GM19372 (cell line): ENCODE results near the gene AGBL1.

Experiments used
- ATAC-seq: cut with Tn5 transposase; IDR thresholded peaks from one replicate; pipeline ENCODE4 v1.9.1; 2021; ENCODE audit warnings: mild to moderate bottlenecking, low read depth, moderate library complexity; ENCODE audit not compliant: unreplicated experiment

Gene AGBL1

DNA sequence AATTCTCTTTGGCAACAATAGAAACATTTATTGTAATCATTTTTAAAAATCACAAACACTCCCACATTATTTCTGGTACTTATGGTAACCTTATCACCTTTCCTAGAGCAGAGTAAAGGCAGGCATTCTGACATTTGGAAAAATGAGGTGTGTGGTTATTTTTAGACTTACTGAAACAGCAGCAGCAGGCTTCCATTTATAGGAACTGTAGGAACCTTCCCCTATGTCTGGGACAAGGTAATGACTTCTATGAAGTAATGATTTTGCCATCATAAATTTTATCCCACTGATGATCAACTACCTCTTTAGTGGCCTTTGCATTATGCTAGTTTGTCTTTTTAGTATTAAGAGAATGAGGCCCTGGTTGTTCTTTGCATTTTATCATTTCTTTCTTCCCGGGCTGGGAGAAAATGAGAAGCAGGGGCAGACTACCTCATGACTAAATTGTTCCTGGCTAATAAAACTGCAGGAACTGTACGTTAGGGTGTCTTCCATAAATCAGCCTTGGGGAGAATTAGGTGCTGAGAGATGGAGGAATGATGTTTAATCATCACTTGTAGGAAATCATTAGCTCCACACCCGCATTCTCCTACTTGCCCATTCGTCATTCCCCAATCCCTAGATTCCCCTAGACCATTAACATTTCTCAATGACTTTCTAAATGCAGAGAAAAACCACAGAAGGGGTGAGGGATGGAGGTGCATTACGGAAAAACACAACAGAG lies 680.3 kb downstream of the AGBL1 start:
- ATAC-seq: no peak

DNA sequence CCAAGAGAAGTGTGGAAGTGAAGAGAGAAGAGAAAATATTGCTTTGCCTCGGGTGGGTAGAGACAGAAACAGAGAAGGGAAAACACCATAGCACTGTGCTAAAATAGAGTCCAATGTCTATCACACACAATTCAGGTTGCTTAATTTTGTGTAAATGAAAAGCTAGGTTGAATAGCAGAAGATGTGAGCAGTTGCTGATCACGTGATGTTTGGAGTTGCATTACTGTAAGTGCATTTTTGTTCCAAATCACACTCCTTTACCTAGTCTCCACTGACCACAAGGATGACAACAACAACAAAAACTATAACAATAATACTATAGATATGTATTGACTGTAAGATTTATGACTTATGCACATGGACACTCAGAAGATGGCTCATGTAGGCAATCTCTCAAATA lies 683.2 kb downstream of the AGBL1 start:
- no peak for ATAC-seq

DNA sequence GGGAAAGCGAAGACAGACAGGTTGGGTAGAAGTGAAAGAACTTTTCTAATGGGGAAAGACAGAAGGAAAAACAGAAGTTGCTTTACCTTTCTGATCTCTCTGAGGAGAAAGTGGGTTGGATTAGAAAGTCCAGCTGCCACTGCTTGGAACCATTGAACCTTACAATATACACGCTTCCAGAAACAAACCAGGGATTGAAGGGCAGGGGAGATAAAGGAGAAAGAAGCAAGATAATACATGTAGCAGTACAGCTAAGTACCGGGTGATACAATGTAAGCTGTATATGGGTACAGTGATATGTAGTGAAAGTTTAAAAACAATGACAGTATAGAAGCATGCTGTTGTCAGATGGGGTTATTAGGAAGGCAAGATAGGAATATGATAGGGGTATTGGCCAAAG lies 684.4 kb downstream of the AGBL1 start:
- no peak for ATAC-seq

DNA sequence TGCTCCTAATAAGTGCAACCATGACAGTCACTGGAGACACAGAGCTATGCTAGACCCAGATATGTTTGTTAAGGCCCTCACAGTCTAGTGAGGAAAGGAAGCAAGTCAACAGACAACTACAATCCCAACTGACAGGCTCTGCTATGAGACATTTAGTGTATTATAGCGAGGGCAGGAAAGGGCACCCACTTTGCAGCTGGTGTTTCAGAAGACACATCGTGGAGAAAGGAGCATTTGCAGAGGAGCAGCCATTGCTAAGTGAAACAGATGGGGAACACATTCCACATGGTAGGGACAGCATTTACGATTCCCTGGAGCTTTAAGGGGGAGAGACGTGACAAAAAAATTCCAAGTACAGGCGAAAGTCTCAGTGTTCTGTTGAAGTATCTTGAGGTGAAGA lies 685.6 kb downstream of the AGBL1 start:
- no peak for ATAC-seq

DNA sequence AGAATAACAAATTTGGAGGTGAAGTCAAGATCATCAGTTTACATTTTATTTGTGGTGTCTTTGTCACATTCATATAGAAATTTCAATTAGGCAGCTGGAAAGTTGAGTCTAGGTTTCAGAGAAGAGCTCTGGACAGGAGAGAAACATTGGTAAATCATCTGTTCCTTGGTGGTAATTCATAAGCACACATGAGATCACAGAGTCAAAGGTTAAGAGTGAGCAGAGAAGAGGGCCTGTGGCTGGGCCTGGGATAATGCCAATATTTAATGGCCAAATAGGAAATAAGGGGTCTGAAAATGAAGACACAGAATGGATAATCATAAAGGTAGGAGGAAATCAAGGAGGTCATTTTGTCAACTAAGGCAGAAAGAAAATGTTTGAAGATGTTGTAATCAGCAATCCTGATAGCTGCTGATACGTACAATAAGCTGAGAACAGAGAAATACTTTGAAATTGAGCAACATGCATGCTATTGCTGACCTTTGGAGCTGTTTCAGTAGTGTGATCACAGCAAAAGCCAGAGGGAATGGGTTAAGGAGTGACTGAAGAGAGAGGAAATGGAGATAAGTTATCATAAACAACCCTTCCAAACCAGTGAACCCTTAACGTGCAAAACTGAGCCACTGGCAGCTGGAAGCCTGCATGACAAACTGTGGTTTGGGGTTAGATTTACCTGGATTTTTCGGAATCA lies 692.8 kb downstream of the AGBL1 start:
- no peak for ATAC-seq

DNA sequence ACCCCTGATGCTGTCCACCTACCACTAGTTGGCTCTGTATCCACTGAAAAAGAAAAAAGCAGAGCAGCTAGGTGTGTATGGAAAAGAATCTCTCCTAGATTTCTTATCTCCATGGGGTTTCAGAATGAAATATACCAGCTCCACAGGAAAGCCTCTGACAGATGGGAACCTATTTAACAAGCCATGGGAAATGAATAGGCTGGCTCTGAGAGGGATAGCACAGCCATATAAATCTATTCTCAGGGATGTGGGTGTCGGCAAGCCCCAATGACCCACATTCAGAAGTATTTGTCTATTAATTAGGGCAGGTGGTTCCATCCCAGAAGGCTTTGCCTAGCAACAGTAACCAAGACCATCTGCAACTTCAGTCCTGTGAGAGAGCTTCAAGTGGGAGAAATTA lies 694.1 kb downstream of the AGBL1 start:
- ATAC-seq: no peak

DNA sequence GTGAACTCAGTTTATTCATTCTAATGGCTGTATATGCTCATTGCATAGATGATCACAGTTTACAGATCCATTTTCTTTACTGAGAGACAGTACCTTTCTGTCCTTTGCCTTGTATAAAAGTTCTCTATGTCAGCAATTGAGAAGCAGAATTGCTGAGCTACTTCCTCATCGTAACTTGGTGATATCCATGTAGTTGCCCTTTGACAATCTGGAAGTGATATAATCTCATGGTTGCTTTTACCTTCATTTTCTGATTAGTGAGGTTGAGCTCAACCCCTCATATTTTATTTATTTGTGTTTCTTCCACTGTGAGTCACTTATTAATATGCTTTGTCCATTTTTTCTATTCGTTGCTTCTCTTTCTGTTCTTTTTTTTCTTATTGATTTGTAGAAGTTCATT lies 696.5 kb downstream of the AGBL1 start:
- ATAC-seq: no peak

DNA sequence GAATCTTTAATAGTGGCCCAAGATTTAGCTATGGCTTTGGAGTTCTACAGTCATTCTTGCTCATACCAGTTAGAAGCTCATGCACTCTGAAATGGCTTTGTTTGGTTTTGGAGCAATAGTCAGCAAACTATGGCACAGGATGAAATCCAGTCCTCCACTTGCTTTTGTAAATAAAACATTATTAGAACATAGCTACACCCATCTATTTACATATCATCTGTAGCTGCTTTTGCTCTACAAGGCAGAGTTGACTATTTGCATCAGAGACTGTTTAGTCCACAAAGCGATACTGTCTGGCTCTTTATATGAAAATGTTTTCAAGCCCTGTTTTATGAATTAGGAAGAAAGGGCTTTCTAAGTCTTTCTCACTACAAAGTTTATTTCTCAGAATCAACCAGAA lies 716.9 kb downstream of the AGBL1 start:
- ATAC-seq: no peak

DNA sequence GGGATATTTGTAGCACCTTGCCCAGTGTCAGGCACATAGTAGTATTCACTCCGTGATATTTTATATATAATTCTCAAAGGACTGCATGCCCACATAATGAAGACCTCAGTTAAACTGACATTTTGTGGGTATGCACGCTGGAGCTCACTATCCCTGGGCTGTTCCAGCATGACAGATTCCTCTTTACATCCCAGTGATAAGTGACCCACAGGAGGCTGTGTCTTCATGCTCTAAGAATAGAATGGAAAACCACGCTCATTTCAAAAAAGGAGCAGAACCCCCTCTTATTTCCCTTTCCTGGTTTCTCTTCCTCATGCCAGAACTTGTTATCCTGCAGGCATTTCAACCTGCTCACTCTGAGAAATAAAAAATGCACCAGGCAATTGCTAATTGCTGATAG lies 717.5 kb downstream of the AGBL1 start:
- ATAC-seq: no peak

DNA sequence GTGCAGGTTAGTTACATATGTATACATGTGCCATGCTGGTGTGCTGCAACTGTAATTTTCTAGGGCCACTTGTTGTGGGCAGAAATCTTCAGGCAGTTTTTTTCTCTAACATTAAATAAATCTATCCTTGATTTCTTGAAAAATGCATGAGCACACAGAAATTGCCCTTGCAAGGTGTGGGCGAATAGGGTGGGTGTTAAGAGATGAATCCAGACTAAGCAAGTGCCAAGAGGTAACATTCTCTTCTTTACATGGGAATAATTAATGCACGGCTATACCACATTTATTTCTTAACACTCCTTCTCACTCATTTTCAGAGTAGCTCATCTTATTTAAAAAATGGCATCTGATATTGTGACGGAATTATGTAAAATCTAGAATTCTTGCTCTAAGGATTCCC lies 719.6 kb downstream of the AGBL1 start:
- ATAC-seq: no peak

DNA sequence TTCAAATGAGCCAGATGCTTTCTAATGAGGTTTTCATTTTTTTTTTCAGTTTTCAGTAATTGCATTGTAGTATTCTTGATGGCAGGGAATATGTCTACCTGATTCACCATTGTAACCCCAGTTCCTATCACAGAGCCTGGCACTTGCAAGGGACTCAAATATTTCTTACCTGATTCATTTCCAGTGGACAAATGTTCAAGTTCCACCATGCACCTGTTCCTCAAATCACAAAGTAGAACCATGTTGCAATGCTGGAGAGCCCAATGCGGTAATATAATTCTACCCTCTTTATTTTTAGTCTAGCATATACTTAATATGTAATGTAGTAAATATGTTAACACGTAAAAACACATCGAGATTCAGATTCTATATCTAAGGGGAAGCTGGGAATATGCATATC lies 722.6 kb downstream of the AGBL1 start:
- no peak for ATAC-seq

DNA sequence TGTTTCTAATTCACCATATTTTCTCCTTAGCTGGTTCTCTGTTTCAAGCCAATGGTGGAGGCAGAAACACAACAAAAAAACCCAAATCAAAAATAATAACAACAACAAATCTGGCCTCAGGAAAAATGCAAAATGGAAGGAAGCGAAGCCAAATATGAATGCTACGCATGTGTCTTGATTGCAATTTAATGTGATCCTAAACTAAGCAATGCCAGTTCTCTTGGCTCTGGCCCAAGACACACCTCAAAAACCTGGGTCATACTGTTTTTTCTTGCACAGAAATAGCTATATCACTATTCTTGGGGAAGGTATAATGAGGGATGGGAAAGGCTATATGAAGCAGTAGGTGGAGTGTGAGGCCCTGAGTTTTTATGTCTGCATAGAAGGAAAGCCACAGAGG lies 724.7 kb downstream of the AGBL1 start:
- ATAC-seq: no peak

DNA sequence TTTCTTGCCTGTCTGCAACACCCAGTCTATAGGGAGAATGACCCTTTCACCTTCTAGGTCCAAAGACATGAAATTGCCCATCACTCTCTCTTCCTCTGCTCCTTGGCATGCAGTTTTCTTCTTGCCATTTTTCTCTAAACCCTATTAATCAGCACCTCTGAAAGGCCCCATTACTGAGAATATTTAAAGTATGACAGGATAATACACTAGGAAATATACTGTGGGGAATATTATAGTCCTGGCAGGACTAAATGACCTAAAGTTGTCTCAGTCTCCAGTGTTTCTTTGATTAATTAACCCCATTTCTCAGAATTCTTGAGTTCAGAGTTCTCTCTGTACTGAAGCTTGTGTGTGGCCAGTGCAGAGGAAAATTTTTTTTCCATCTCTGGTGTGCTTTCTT lies 730.7 kb downstream of the AGBL1 start:
- ATAC-seq: no peak

DNA sequence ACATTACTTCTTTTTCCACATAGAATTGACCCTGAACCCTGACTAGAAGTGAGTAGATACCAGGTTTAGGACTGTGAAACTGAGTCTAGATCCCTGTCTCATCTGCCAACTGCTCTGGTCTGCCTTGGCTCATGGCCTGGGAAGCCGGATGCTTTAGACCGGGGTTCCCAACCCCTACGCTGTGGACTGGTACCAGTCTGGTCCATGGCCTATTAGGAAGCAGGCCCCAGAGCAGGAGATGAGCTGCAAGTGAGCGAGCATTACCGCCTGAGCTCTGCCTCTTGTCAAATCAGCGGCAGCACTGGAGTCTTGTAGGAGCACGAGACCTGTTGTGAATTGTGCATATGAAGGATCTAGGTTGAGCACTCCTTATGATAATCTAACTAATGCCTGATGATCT lies 734.2 kb downstream of the AGBL1 start:
- no peak for ATAC-seq

DNA sequence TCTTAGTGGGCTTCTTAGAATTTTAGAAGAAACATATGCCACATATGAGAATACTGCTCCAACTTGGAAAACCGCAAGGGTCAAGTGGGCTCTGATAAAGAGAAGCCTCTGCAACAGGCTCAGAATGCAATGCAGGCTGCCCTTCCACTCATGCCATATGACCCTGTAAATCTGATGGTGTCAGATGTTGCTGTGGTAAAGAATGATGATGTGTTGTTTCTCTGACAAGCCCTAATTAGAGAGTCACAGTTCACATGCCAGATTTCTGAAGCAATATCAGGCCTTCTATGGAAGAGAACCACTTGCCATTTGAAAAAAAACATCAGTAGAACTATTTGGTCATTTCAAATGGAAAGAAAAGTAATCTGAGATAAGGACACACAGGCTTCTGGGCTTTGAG lies 749.6 kb downstream of the AGBL1 start:
- ATAC-seq: no peak

DNA sequence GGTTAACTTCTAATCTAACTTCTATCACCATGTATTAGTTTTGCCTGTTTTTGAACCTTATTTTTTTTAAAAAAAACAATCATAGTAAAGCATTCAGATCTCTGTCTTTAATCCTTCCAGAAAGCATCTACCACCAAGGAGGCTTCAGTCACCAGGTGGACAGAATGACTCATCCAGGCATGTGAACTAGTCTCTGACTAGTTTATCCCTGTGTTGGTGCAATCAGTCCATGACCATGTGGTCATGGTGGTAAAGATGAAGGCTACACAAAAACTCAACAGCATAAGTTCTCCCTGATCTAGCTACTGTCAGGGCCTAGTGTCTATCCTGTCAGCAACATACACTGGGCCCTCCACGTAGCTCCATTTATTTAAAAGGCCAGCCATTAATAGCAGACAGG lies 750.6 kb downstream of the AGBL1 start:
- no peak for ATAC-seq

DNA sequence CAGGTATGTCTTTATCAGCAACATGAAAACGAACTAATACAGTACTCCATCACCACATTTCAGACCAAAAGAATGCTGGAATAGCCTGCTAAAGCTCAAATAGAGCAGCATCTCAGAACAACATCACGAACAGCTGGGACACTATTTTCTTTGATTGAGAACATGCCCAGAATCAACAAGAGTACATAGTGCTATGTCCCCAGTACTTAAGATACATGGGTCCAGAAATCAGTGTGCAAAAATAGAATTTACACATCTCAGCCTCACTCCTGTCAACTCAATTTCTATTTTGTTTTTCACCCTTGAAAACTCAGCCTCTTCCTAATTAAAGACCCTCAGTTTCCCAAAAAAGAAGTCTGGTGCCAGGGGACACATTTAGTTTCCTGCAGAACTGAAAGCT lies 753.9 kb downstream of the AGBL1 start:
- no peak for ATAC-seq

DNA sequence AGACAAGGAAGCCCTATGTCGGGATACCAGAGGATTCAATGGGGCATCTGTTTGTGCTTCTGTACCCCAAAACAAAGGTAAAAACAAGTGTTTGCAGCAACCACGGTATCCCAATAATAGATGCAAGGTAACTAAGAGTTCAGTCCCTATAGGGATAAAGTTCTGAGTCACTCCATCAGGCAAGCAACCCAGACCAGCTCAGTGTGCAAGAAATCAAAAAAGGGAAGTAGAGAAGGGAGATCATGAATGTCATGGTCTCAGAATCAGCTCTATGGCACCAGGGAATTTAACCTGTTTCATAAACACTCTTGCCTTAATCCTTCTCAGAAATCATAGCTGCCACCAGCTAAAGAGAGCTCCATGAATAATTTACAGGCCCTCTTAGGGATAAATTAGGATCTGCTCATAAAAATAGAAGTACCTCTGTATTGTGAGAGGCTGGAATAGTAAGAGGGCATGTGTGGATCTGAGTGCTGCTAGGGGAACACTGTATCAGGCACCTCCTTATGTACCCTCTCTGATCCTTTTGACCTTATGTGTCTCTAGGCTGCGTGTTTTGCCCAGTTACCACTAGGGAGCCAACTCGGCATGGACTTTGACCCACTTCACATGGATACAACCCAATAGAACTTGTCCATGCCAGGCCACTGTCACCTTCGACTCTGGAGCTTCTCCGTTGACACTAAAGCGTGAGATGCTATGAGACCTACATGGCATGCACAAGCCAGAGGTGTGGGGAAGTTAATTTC lies 754.6 kb downstream of the AGBL1 start:
- no peak for ATAC-seq

DNA sequence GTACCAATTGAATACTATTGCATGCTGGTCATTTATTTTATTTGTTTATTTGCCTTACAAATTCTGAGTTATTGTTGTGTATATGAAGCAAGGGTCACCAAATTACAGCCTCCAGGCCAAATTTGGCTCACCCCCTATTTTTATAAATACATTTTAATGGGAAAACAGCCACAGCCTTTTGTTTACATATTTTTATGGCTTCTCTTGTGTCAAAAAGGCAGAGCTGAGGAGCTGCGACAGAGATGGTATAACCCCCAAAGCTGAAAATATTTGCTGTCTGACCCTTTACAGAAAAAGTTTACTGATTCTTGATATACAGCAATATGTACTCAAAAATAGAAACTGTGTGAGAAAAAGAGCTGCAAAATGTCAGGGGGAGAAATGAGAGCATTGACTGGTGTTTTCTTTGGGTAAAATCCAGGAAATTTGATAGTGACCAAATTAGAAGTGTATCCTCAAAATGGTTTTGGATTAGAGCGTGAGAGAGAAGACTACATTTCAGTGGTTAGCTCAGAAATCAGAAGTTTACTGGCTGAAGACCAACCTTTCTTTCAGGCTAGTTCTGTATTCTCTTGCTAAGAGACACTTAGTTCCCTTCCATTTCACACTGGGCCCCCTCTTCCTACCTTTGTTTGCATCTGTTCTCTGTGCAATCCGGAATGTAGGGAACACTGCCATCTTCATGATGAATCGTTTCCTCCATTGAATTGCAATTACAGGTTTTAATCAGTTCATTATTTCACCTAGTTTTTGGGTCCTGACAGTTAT lies 757.8 kb downstream of the AGBL1 start:
- no peak for ATAC-seq

DNA sequence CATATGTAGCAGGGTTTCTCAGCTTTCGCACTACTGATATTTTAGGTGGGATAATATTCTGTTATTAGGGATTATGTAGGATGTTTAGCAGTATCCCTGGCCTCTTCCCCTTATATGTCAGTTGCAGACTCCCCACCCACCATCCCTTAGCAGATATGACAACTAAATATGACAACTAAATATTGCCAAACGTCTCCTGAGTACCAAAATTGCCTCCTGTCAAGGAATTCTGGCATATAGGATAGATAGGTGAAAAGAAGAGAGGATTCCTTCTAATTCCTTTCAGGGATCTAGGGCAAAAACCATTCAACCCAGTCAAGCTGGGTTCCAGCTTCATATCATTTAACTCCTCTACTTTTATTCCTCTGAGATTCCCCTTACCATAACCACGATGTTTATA lies 759.8 kb downstream of the AGBL1 start:
- ATAC-seq: no peak

DNA sequence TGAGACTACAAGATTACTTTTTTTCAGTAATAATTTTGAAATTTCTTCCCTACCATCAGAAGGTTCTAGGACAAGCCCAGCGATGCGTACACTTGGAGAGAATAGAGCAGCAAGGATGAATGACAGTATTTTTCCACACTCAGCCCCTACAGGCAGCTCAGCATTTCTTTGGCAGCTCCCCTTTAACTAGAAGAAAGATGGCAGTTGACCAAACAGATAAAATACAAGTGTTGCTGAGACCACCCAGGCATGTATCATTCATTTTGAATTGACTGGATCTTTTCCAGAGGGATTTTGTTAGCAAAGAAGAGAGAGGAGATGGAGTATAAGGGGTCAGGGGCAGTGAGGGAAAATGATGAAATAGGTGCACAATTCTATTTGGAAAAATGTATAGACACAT lies 761.3 kb downstream of the AGBL1 start:
- ATAC-seq: no peak
